ENCODE measurements around the gene GDPD4.

- TF ChIP-seq CTCF (IDR thresholded peaks at IDR 0.05) (no peak), POLR2A (IDR thresholded peaks at IDR 0.05) (no peak), POLR2AphosphoS5 (IDR thresholded peaks at IDR 0.05) (no peak), EP300 (IDR thresholded peaks at IDR 0.05) (no peak)
Measured at GRCh38 chr11:77181226-77181625, 120.3 kb downstream of the GDPD4 start.
